Epithelial cell of proximal tubule (primary cell): ENCODE results near the gene ASPDH. TPM values are rescaled to one million over a fixed set of nuclear protein-coding genes. Genes with fewer than 3 reads are reported as not detected.

Source experiments
- DNase-seq: peaks from one replicate; pipeline ENCODE4 v3.0.0-alpha.2; 2011; ENCODE audit warnings: low read depth
- H3K4me3 ChIP-seq: 2 replicates; pipeline ENCODE4 v1.5.1; 2011; ENCODE audit warnings: low read depth, mild to moderate bottlenecking, low read length
- CTCF ChIP-seq: conservative IDR thresholded peaks from 2 replicates; pipeline ENCODE4 v1.5.1; 2012; ENCODE audit warnings: low read depth, mild to moderate bottlenecking, low read length
- total RNA-seq: library from RNA; depleted of rRNA; stranded (reverse); fragments of >200 nt; gene quantifications from 2 replicates; pipeline ENCODE4 v1.2.3, GENCODE V29; 2015

Gene ASPDH
- total RNA-seq, 1 donor from 2014 or later = not detected

DNA sequence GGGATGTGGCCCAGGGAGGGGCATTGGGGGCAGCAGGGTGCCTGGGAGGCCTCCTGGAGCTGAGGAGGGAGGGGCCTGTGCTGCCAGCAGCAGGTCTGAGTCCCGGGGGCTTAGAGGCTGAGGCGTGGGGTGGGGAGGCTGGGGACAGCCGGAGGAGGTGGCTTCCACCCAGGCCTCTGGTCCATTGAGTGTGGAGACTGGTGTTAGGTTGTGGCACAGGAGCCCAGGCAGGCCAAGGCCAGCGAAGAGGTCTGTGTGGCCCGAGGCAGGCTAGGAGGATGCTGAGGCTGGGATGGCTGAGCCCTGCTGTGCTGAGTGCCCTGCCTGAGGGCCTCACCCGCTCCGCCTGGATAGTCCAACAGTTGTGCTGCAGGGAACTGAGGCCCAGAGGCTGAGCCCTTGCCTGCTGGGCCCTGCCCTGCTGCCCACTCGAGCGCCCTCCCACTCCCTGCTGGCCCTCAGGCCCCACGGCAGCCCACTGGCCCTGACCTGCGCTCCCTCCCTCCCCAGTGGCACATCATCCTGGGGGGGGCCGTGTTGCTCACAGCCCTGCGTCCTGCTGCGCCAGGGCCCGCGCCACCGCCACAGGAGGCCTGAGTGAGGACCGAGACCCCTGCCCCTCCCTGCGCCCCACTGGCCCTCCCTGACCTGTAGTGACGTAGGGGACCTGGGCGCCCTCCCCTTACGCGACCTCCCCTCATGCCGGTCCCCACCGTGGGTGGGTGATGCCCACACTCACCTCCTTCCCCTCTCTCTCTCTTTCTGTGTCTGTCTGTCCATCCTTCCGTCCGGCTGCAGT is 32.2 kb downstream of the ASPDH start:
- no peak overlapping the region for H3K4me3 ChIP-seq
- DNase-seq = no peak
- TF ChIP-seq CTCF = no peak

DNA sequence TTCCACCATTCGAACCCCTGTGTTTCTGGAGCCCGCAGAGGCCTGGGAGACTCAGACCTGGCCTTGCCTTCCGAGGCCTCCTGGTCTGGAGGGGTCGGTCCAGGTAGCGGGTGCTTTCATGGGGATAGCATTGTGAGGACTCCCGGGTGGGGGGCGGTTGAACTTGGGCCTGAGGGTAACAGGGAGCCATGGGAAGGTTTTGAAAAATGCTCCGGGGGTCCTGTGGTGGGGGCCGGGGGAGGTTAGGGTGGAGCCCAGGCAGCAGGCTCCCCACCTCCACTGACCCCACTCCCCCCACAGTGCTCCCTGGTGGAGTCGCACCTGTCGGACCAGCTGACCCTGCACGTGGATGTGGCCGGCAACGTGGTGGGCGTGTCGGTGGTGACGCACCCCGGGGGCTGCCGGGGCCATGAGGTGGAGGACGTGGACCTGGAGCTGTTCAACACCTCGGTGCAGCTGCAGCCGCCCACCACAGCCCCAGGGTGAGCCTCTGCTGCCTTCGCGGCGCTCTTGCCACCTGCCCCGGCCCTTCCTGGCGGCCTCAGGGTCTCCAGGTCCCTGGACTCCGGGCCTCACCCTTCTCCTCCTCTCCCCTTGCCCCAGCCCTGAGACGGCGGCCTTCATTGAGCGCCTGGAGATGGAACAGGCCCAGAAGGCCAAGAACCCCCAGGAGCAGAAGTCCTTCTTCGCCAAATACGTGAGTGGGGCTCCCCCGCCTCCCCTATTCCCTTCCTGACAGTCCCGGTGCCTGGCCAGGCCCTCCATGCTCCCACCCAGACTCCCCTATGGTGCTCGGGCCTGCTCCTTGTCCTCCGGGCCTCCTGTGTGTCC is 33.2 kb downstream of the ASPDH start:
- no peak overlapping the region for H3K4me3 ChIP-seq
- no peak for TF ChIP-seq CTCF
- DNase-seq = no peak

- H3K4me3 ChIP-seq = no peak overlapping the region
- no peak for DNase-seq
- TF ChIP-seq CTCF = no peak
Measured at GRCh38 chr19:50479761-50480251, 33.9 kb downstream of the ASPDH start.

GRCh38 chr19:50478901-50479715 is 34.6 kb downstream of the ASPDH start:
- no peak overlapping the region for H3K4me3 ChIP-seq
- peak; percentile 53 for TF ChIP-seq CTCF
- DNase-seq = no peak

GRCh38 chr19:50477751-50478515 is 35.8 kb downstream of the ASPDH start:
- no peak for TF ChIP-seq CTCF
- DNase-seq = no peak
- no peak overlapping the region for H3K4me3 ChIP-seq

GRCh38 chr19:50476907-50477238 is 36.8 kb downstream of the ASPDH start:
- DNase-seq = no peak
- peak overlapping the region; percentile 98 for H3K4me3 ChIP-seq
- TF ChIP-seq CTCF = no peak
